Cardiac muscle cell (in vitro differentiated cells and primary cell): Measurements from ENCODE around the gene ANGEL2. TPM values are rescaled to one million over a fixed set of nuclear protein-coding genes. Genes with fewer than 3 reads are reported as not detected.
"Not testable (repeated sequence)": the region's sequence is repeated elsewhere in the genome, so short reads cannot be mapped to it uniquely, and the experiment has no call there.

Experiments used
- DNase-seq, 2 donors: peaks; one replicate each; pipeline versions ENCODE4 v3.0.0 to v3.0.0-alpha.2; 2010 to 2017; ENCODE audit warnings: low read depth in 1 of 2, low spot score in 1 of 2
- H3K27ac ChIP-seq: fragments of 200-600 bp; sonication (generic); 2 replicates; pipeline ENCODE4 v1.5.1; 2016
- H3K27me3 ChIP-seq: fragments of 200-600 bp; sonication (generic); 2 replicates; pipeline ENCODE4 v1.6.0; 2016; ENCODE audit warnings: control low read depth
- H3K36me3 ChIP-seq: fragments of 200-600 bp; sonication (generic); 2 replicates; pipeline ENCODE4 v1.5.1; 2016; ENCODE audit warnings: control low read depth
- H3K4me1 ChIP-seq: fragments of 200-600 bp; sonication (generic); 2 replicates; pipeline ENCODE4 v1.8.1; 2017; ENCODE audit warnings: low read depth, mild to moderate bottlenecking, mixed run types
- H3K4me3 ChIP-seq: fragments of 200-600 bp; sonication (generic); 2 replicates; pipeline ENCODE4 v1.5.1; 2016; ENCODE audit warnings: mild to moderate bottlenecking
- H3K9me3 ChIP-seq: fragments of 200-600 bp; sonication (generic); 2 replicates; pipeline ENCODE4 v1.5.1; 2017; ENCODE audit warnings: low read depth, mild to moderate bottlenecking, control low read depth
- polyA plus RNA-seq: library from polyadenylated mRNA; unstranded; fragments of >200 nt; fragmentation: Nextera tagmentation; extraction: Ambion mirVana; gene quantifications from 2 replicates; pipeline ENCODE4 v1.2.1, GENCODE V29; 2016
- total RNA-seq: library from RNA; depleted of rRNA; stranded (reverse); fragments of >200 nt; gene quantifications from 2 replicates; pipeline ENCODE4 v1.2.3, GENCODE V29; 2016
- TF ChIP-seq, protein P1 (sequence below): IDR thresholded peaks from 2 replicates; pipeline ENCODE4 v1.5.1; 2012; ENCODE audit warnings: low read depth, mild to moderate bottlenecking, low read length

ANGEL2 gene
- total and polyA plus RNA-seq, 2 experiments from 2014 or later, result 25.1 to 41.2 TPM

DNA sequence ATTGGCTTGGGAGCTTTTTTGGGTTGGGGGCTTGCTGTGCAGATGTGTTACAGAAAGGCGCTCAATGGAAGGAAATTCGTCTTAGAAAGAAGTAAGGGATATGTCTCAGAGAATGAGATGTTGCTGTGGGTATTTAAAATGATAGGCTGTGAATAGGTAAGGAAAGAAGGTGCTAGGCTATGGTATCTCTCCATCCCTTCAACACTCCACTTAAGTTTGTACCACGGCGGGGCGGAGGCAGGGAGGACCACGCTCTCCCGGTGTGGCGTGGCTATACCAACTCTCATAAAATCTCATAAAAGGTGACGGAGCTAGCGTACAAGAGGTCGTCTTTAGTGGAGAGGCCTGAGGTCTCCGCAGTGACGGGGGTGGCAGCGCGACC lies 35.1 kb upstream of the ANGEL2 start:
- no peaks in the 10 kb centered on the region for H3K36me3 ChIP-seq
- no peak for DNase-seq
- no peaks in the 10 kb centered on the region for H3K27me3 ChIP-seq
- H3K4me1 ChIP-seq, result peaks cover 6% of the 10 kb centered on the region
- peak overlapping the region; percentile 73 for H3K4me3 ChIP-seq
- peak overlapping the region; percentile 69 for H3K27ac ChIP-seq
- TF ChIP-seq, protein P1, sequence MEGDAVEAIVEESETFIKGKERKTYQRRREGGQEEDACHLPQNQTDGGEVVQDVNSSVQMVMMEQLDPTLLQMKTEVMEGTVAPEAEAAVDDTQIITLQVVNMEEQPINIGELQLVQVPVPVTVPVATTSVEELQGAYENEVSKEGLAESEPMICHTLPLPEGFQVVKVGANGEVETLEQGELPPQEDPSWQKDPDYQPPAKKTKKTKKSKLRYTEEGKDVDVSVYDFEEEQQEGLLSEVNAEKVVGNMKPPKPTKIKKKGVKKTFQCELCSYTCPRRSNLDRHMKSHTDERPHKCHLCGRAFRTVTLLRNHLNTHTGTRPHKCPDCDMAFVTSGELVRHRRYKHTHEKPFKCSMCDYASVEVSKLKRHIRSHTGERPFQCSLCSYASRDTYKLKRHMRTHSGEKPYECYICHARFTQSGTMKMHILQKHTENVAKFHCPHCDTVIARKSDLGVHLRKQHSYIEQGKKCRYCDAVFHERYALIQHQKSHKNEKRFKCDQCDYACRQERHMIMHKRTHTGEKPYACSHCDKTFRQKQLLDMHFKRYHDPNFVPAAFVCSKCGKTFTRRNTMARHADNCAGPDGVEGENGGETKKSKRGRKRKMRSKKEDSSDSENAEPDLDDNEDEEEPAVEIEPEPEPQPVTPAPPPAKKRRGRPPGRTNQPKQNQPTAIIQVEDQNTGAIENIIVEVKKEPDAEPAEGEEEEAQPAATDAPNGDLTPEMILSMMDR, result no peak
- H3K9me3 ChIP-seq, result no peaks in the 10 kb centered on the region

DNA sequence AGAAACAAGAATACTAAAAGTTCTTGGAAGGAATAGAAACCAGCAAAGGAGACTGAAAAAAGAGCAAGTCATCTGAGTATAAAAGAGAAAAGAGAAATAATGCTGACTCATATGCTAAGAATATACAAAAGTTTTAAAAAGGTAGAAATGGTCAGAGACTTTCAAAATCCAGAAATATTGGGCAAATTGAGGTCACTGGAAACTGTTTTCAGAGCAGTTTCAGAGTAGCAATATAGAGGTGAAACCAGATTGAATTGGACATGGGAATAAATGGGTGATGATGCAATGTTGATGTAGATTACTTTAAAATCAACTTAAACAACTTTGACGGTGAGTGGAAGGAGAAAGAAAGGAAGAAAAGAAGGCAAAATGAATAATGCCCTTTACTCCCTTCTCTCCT lies 33.6 kb upstream of the ANGEL2 start:
- Histone ChIP-seq H3K27me3 (no peaks in the 10 kb centered on the region), H3K36me3 (no peaks in the 10 kb centered on the region), H3K27ac (no peak overlapping the region), H3K4me3 (no peak overlapping the region), H3K9me3 (no peaks in the 10 kb centered on the region), H3K4me1 (peaks cover 10% of the 10 kb centered on the region)
- no peak for DNase-seq
- TF ChIP-seq, protein P1, result no peak

DNA sequence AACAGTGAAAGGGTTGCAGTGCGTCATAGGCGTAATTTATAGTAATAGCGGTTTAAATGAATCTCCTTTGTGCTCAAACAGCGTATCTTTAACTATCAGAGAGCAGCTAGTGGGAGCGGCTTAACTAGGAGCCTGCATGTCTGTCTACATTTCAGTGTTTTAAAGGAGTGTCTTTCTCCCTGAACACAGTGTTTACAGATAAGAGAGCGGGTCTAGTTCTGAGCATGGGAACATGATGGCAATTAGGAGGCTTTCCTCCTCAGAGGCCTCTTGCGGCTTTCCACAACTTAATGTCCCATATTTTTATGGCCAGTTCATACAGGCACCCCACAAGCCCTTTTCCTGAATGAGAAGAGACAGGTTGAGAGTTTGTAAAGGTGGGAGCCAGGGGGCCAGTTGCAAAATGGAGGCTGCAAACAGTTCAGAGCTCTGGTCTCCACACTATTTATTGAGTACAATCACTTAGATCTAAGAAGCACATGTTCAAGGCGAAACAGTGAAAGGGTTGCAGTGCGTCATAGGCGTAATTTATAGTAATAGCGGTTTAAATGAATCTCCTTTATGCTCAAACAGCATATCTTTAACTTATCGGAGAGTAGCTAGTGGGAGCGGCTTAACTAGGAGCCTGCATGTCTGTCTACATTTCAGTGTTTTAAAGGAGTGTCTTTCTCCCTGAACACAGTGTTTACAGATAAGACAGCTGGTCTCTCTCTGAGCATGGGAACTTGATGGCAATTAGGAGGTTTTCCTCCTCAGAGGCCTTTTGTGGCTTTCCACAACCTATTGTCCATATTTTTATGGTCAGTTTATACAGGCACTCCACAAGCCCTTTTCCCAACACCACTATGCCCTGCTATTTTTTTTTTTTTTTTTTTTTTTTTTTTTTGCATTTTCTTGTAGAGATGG lies 29.9 kb upstream of the ANGEL2 start:
- not testable (repeated sequence) for H3K27me3 ChIP-seq, H3K4me3 ChIP-seq, H3K36me3 ChIP-seq, H3K4me1 ChIP-seq, H3K9me3 ChIP-seq, DNase-seq
- peak overlapping the region; percentile 28 for H3K27ac ChIP-seq

DNA sequence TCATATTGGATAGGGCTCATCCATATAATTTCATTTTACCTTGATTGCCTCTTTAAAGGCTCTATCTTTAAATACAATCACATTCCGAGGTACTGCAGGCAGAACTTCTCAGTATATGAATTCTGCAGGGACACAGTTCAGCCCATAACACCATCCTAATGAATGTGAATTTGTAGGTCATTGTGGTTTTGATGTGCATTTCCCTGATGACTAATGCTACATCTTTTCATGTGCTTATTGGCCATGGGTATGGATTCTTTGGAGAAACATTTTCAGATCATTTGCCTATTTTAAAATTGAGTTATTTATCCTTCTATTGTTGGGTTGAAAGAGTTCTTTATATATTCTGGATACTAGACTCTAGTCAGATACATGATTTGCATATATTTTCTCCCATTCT lies 25.8 kb upstream of the ANGEL2 start:
- H3K27me3 ChIP-seq, result no peaks in the 10 kb centered on the region
- peaks cover 6% of the 10 kb centered on the region for H3K4me1 ChIP-seq
- H3K27ac ChIP-seq, result no peak overlapping the region
- no peaks in the 10 kb centered on the region for H3K36me3 ChIP-seq
- no peaks in the 10 kb centered on the region for H3K9me3 ChIP-seq
- TF ChIP-seq, protein P1, result no peak
- no peak overlapping the region for H3K4me3 ChIP-seq
- peak in 1 of 2 donors; percentile 62 for DNase-seq

DNA sequence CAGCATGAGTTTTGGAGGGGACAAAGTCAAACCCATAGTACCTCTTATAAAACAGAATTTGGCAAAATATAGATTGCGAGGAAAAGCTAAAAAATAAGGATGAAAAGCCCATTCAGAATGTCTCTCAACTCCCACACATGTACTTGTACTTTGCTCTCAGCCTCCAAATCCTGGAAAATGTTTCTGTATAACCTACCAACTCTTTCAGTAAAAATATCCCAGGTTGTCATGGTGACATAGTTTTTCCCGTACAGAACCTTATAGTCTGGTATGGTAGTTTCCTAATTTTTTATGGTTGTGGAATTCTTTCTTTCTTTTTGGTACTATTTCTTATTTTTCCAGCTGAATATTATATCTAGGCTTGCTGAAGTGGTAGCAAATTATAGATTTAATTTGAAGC lies 19.9 kb upstream of the ANGEL2 start:
- Histone ChIP-seq H3K36me3 (no peaks in the 10 kb centered on the region), H3K9me3 (no peaks in the 10 kb centered on the region), H3K4me3 (no peak overlapping the region), H3K27ac (no peak overlapping the region), H3K27me3 (no peaks in the 10 kb centered on the region), H3K4me1 (no peaks in the 10 kb centered on the region)
- no peak for DNase-seq
- TF ChIP-seq, protein P1, result no peak

DNA sequence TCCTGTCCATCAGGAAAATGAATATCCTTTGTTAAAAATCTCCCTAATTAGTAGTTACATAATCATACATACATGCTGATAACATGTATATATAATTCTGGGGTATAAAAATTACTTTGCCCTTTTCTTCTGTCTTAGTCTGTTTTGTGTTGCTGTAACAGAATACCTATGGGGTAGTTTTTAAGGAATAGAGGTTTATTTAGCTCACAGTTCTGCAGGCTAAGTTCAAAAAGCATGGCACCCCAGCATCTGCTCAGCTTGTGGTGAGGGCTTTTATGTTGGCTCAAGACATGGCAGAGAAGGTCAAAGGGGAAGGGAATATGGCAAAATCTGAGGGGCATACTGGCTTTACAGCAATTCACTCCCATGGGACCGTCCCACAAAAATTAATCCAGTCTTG lies 19.0 kb upstream of the ANGEL2 start:
- Histone ChIP-seq H3K27ac (no peak overlapping the region), H3K4me1 (no peaks in the 10 kb centered on the region), H3K27me3 (no peaks in the 10 kb centered on the region), H3K9me3 (no peaks in the 10 kb centered on the region), H3K36me3 (no peaks in the 10 kb centered on the region), H3K4me3 (no peak overlapping the region)
- TF ChIP-seq, protein P1, result no peak
- no peak for DNase-seq
